GM21619 (cell line): ENCODE data around the gene SCN3A.

Source experiments
- ATAC-seq: cut with Tn5 transposase; IDR thresholded peaks from one replicate; pipeline ENCODE4 v1.9.1; 2021; ENCODE audit not compliant: unreplicated experiment

Gene SCN3A

GRCh38 chr2:165113414-165113813 is 90.4 kb downstream of the SCN3A start:
- no peak for ATAC-seq

GRCh38 chr2:165112789-165113188 is 91.1 kb downstream of the SCN3A start:
- no peak for ATAC-seq

- no peak for ATAC-seq
Measured at GRCh38 chr2:165112133-165112573, 91.7 kb downstream of the SCN3A start.

- no peak for ATAC-seq
Measured at GRCh38 chr2:165110394-165110793, 93.5 kb downstream of the SCN3A start.

GRCh38 chr2:165109915-165110314 is 93.9 kb downstream of the SCN3A start:
- no peak for ATAC-seq

GRCh38 chr2:165105926-165106325 is 97.9 kb downstream of the SCN3A start:
- ATAC-seq, result no peak

- no peak for ATAC-seq
Measured at GRCh38 chr2:165087933-165088901, 115.6 kb downstream of the SCN3A start.

- ATAC-seq, result no peak
Measured at GRCh38 chr2:165086337-165086736, 117.5 kb downstream of the SCN3A start.

- no peak for ATAC-seq
Measured at GRCh38 chr2:165083326-165083725, 120.5 kb downstream of the SCN3A start.

GRCh38 chr2:165082479-165082878 is 121.4 kb downstream of the SCN3A start:
- ATAC-seq, result no peak

- no peak for ATAC-seq
Measured at GRCh38 chr2:165081276-165081675, 122.6 kb downstream of the SCN3A start.

GRCh38 chr2:165079432-165079831 is 124.4 kb downstream of the SCN3A start:
- ATAC-seq, result no peak

GRCh38 chr2:165078913-165079312 is 124.9 kb downstream of the SCN3A start:
- ATAC-seq, result no peak

GRCh38 chr2:165074884-165075283 is 129.0 kb downstream of the SCN3A start:
- no peak for ATAC-seq

GRCh38 chr2:165074323-165074722 is 129.5 kb downstream of the SCN3A start:
- no peak for ATAC-seq

- ATAC-seq, result no peak
Measured at GRCh38 chr2:165070076-165070475, 133.8 kb downstream of the SCN3A start.

- no peak for ATAC-seq
Measured at GRCh38 chr2:165069151-165069550, 134.7 kb downstream of the SCN3A start.

GRCh38 chr2:165068487-165068757 is 135.4 kb downstream of the SCN3A start:
- no peak for ATAC-seq

- no peak for ATAC-seq
Measured at GRCh38 chr2:165067643-165068486, 136.0 kb downstream of the SCN3A start.

- ATAC-seq, result no peak
Measured at GRCh38 chr2:165064743-165065142, 139.1 kb downstream of the SCN3A start.

GRCh38 chr2:165060411-165060810 is 143.4 kb downstream of the SCN3A start:
- no peak for ATAC-seq
